HG03432 (cell line): ENCODE results near the gene PRSS2.

ENCODE experiments used
- ATAC-seq: cut with Tn5 transposase; IDR thresholded peaks from one replicate; pipeline ENCODE4 v1.9.1; 2021; ENCODE audit warnings: mild to moderate bottlenecking, moderate library complexity; ENCODE audit not compliant: unreplicated experiment

The PRSS2 gene

DNA sequence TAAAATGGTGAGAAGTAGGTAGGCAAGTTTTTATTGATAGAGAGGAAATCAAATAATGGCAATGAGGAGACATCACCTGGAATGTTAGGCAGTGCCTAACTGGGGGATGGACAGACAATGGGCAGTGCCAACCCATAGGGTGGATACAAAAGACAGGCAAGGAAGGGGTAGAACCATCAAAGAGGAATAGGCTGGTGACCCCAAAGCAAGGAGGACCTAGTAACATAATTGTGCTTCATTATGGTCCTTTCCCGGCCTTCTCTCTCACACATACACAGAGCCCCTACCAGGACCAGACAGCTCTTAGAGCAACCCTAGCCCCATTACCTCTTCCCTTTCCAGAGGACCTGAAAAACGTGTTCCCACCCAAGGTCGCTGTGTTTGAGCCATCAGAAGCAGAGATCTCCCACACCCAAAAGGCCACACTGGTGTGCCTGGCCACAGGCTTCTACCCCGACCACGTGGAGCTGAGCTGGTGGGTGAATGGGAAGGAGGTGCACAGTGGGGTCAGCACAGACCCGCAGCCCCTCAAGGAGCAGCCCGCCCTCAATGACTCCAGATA lies 30.0 kb downstream of the PRSS2 start:
- no peak for ATAC-seq

DNA sequence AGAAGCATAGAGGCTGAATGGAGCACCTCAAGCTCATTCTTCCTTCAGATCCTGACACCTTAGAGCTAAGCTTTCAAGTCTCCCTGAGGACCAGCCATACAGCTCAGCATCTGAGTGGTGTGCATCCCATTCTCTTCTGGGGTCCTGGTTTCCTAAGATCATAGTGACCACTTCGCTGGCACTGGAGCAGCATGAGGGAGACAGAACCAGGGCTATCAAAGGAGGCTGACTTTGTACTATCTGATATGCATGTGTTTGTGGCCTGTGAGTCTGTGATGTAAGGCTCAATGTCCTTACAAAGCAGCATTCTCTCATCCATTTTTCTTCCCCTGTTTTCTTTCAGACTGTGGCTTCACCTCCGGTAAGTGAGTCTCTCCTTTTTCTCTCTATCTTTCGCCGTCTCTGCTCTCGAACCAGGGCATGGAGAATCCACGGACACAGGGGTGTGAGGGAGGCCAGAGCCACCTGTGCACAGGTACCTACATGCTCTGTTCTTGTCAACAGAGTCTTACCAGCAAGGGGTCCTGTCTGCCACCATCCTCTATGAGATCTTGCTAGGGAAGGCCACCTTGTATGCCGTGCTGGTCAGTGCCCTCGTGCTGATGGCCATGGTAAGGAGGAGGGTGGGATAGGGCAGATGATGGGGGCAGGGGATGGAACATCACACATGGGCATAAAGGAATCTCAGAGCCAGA lies 31.0 kb downstream of the PRSS2 start:
- ATAC-seq, result no peak

- no peak for ATAC-seq
Observed at GRCh38 chr7:142802301-142802700, 31.5 kb downstream of the PRSS2 start.

DNA sequence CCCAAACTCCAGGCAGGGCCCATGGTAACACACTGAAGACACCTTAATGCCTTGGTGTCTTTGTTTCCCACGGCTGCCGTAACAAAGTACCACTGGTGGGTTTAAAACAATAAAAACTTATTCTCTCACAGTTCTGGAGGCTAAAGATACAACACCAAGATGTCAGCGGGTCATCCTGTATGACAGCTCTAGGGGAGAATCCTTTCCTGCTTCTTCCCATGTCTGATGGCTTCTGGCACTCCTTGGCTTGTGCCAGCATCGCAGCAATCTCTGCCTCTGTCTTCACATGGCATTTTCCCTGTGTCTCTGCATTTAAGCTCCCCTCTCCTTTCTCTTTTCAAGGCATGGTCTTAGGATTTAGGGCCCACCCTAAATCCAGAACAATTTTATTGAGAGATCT lies 33.1 kb downstream of the PRSS2 start:
- no peak for ATAC-seq

- peak; percentile 9 for ATAC-seq
Observed at GRCh38 chr7:142804728-142805207, 34.0 kb downstream of the PRSS2 start.

- ATAC-seq, result no peak
Observed at GRCh38 chr7:142805350-142806021, 34.7 kb downstream of the PRSS2 start.

DNA sequence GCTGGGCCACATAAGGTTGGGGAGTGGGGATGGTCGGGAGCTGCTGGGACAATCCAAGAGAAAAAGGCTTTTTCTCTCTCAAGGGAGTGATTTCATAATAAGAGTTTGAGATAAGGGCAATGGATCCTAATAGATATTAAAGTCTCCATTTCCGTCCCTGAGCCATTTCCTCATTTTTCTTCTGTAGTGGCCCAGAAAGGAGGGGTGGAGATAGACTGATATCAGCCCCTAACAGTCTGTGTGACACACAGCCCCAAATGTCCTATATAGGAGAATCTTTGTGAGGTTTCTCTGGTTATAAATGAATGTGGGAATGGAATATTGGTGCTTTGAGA lies 35.2 kb downstream of the PRSS2 start:
- ATAC-seq, result no peak

- ATAC-seq, result no peak
Observed at GRCh38 chr7:142806957-142807356, 36.2 kb downstream of the PRSS2 start.

- peak; percentile 19 for ATAC-seq
Observed at GRCh38 chr7:142807855-142808460, 37.2 kb downstream of the PRSS2 start.

GRCh38 chr7:142808461-142808801 lies 37.7 kb downstream of the PRSS2 start:
- ATAC-seq, result peak; percentile 33

DNA sequence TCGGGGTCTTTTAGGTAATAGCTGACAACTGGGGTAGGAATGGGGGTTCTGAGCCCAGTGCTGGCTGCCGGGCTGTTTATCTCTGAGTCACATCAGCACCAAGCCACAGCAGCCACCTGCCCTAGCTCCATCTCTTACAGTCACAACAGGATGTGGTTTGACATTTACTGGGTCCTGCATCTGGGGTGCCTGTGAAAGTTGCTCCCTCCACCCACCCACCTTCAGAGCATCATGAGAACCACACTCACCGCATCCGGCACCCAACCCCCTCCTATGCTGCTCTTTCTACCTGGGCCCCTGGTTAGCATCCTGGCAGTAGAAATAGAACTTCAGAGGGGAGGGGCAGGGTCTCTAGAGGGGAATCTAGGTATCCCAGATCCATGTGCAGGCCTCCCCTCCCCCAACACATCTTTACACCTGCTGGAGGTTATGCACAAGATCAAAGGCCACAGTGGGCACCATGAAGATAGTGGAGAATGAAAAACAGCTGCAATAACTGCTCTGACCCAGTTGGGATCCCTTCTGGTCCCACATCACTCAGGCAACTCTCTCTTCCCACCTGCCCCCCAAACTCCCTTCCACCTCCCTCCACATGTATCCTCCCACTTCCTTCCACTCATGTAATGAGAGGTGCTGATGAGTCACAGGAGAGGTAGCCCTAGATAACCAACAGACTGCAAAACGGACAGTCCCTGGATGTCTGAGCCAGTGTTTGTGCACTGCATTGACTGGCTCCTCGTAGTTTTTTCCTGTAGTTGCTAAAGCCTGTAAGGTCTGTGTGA lies 38.2 kb downstream of the PRSS2 start:
- peak; percentile 87 for ATAC-seq

DNA sequence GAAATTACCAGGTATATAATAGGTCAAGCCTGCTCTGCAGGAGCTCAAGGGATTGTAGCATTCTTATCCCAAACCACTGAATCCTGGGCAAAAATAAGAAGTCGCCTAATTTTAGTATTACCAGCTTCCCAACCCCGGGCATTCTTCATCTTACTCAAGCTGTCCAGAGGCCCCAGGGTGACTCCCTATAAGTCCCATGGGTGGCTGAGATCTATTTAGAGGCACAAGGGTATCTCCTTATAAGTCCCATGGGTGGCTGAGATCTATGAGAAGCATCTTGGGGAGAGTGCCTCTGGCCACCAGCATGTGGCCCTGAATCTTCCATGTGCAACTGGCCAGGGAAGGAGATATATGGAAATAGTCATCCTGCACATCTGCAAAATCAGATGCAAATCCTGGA lies 38.9 kb downstream of the PRSS2 start:
- ATAC-seq, result no peak

GRCh38 chr7:142811154-142811737 lies 40.5 kb downstream of the PRSS2 start:
- no peak for ATAC-seq

- no peak for ATAC-seq
Observed at GRCh38 chr7:142812437-142813215, 41.9 kb downstream of the PRSS2 start.

DNA sequence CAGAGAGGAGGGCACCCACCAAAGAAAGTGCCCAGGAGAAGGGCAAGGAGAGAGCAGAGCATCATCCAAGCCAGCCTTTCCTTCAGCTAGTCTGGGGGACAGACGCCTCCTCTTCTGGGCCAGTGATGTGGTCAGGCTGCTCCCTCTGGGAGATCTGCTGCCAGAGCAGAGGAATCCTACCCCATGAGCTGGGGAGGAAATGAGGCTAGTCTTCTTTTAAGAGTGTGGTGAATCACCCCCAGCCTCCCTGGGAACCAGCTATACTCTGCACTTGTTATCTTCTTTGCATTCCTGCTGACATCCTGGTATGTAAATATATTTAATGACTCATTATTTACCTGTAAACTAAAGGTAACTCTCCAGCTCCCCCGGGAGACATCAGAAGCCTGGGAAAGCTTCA lies 42.5 kb downstream of the PRSS2 start:
- no peak for ATAC-seq

DNA sequence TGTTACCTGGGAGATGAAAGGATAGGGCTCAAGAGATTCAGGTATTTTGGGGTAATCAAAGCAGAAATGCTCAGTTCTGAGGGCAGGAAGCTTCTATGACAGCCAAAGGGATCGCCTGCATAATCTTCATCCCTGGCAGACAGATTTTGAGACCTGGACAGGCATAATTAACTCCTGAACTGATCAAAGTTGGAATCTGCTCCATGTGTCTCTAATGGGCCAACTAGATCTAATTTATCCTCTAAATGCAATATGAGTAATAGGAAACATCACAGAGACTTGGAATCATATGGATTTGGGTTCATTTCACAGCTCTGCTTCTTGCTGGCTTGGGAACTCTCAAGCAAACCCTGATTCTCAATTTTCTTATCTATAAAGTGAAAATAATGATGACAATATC lies 42.9 kb downstream of the PRSS2 start:
- no peak for ATAC-seq

GRCh38 chr7:142814451-142814850 lies 43.7 kb downstream of the PRSS2 start:
- no peak for ATAC-seq

GRCh38 chr7:142815134-142815533 lies 44.4 kb downstream of the PRSS2 start:
- ATAC-seq, result no peak

DNA sequence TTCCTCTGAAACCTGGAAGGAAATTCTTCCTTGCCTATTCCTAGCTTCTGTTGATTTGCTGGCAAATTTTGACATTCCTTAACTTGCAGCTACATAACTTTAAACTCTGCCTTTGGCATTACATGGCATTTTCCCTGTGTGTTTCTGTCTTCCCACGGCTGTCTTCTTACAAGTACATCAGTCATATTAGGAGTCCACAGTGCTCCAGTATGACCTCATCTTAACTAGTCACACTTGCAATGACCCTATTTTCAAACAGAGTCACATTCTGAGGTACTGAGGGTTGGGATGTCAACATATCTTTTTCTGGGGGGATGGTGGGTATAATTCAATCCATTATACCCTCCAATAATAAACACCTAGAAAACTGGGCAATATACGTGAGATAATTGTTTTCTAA lies 46.7 kb downstream of the PRSS2 start:
- ATAC-seq, result no peak

GRCh38 chr7:142819530-142819929 lies 48.8 kb downstream of the PRSS2 start:
- no peak for ATAC-seq
